ENCODE results near the gene ANKRD39.

The ANKRD39 gene

DNA sequence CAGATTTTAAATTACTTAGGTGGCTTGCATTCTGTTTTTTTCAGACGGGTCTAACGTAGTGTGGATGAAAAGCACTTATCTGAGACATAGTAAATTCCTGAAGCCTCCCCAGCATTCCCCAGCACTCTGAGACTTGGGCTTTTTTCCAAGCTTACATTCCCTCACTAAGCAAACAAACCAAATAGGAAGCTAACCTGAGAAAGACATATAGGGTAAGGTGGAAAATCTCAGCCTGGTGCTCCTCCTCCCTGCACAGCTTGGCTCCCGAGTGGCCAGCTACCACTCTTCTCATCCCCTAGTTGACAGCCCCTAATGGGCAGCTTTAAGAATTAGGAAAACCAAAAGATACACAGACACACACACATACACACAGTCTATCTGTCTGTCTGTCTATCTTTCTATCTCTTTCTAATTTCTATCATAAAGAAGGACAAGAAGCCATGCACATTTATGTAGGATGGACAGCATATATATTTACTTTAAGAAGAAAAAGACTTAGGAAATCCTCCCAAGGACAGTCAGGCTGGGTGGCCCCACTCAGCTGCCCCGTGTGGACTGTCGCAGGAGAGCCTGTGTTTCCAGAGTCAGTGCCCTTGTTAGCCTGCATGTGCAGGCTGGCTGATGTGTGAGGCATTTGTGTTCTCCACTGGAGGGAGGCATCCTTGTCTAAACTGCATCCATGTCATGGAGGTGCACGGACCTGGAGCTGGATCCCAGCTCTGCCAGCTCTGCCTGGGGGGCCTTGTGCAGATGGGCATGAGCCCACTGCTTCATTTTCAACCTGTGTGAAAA is 33.5 kb downstream of the ANKRD39 start:
- DNase-seq, result no peak

DNA sequence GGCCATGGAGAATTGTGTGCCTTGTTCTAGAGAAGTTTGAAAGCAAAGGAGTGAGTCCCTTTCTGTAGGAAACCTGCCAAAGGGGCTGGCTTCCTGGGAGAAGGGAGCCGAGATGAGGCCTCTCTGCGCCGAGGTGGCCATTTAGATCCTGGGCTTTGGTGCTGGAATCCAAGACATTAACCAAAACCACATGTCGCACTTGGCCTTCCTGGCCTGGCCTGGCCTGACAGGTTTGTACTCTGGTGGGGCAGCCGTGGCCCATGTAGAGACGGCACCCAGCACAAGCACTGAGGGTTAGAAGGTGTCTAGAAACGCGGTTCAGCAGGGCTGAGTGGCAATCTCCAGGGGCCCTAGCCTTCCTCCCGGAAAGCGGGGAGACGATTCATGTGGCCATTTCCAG is 34.6 kb downstream of the ANKRD39 start:
- DNase-seq, result no peak

DNA sequence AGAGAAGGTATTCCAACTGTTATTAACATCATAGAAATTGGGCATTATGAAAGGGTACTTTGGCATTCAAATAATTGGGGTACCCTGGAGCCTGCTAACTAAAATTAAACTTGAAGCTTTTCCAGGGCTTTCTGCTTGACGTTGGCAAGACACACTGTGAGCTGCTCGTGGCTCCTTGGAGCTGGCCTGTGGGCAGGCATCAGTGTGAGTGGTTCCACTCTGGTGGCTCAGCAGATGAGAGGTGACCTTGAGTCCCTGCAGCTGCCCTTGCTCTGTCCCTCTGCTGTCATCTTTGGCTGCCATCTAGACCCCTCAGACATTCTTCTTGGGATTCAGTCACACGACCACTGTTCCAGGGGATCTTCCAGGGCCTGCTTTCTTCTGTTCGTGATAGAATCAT is 35.0 kb downstream of the ANKRD39 start:
- DNase-seq, result no peak

DNA sequence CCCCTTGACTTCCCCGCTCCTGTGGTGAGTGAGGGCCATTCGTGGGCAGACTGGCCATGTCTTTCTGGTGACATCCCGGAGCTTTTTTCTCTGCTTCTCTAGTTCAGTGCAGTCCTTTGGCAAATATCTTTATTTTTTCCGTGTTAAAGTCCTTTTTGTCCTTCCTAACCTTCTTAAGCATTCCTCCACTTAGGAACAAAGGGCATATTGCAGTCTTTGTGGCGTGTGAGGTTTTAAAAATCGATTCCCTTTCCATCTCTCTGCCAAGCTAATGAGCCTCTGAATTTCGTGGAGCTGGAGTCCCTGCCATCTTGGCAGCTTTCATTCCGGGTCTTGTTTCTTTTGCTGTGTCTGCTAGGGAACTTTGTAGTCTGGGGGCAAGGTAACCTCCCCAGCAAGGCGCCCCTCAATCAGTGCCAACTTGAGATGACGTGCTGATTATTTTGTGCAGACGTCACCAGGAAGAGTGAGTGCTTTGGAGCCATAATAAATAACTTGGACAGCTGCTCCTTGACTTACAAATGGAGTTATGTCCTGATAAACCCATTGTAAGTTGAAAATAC is 36.6 kb downstream of the ANKRD39 start:
- no peak for DNase-seq

DNA sequence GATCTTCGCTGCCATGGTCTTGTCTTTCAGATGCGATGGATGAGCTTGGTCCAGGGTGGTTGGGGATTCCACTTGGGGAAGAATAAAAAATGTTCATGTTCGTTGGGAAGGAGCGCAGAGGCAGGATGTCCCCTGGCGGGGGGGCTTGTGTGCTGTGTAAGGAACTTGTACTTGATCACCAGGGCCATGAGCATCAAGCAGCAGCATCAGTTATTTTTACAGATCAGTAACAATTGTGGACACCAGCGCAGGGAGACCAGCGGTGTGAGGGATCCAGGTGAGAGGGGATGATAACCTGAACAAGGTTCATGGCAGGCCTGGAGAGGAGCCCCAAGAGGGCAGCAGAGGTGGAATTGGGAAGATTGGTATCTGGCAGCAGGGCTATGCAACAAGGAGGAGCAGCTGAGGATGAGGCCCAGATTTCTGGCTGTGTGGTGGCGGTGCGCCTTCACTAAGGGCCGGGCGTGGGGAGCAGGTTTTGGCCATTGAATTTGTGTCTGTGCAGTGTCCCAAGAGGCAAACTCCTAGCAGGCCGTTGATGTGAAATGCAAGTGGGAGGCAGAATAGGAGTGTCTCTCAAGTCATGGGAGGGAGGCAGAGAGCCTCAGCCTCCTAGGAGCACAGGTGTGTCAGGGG is 37.8 kb downstream of the ANKRD39 start:
- DNase-seq, result no peak

DNA sequence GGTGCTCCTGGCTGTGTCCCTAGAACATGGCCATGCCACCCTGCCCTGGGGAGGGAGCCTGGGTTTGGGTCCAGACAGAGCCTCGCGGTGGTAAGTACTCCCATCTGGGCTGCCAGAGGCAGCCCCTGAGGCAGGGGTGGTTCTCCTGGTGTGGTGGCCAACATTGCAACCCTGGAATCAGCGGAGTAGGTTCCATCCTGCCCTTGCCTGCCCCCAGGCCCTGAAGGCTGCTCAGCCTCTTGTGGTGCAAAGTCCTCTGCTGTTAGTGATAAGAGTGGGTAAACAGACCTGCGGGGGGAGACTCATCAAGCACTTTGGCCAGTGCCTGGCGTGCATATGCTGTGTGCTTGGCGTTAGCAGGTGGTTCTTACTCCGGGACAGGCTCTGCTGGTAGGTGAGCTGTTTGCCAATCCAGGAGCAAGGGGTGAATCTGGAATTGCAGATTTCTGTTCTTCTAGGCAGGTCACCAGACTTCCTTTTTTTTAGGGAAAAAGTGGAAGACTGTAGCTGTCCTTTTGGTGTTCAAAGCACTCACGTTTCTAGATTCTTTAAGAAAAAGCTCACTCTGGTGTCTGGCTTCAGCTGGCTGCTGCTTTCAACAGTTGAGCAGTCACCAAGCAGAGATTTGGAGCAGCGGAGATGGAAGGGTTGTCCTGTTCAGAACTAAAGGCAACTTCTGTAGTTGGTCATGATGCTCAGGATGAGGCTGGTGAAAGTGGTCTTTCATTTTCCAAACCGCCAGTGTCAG is 38.5 kb downstream of the ANKRD39 start:
- DNase-seq, result no peak

DNA sequence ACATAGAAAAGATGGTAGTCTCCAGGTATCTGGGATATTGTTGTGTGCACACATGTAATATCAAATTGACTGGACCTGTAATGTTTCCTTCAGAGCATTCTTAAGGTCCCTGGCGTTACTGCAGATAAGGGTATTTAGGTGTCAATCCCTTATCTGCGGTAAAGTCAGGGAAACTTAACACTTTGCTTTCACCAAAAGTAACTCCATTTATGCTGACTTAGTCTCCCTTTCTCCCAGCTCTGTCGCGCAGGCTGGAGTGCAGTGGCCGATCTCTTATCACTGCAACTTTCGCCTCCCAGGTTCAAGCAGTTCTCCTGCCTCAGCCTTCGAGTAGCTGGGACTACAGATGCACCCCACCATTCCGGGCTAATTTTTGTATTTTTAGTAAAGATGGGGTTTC is 39.9 kb downstream of the ANKRD39 start:
- DNase-seq, result no peak

DNA sequence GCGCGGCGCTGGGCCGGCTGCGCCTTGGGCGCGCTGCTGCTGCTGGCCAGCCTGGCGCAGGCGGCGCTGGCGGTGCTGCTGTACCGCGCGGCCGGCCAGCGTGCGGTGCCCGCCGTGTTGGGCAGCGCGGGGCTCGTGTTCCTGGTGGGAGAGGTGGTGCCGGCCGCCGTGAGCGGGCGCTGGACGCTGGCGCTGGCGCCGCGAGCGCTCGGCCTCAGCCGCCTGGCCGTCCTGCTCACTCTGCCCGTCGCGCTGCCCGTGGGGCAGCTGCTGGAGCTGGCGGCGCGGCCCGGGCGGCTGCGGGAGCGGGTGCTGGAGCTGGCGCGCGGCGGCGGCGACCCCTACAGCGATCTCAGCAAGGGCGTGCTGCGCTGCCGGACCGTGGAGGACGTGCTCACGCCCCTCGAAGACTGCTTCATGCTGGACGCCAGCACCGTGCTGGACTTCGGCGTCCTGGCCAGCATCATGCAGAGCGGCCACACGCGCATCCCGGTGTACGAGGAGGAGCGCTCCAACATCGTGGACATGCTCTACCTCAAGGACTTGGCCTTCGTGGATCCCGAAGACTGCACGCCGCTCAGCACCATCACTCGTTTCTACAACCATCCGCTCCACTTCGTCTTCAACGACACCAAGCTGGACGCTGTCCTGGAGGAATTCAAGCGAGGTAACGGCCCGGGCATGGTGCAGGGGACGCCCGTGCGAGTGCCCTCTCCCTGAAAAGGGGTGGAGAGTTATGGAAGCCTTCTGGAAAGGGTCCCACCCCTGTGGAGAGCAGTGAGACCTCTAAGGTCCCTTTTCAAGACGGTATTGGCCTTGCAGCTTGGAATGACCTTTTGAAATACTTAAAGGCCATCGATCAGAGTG is 40.7 kb downstream of the ANKRD39 start:
- DNase-seq, result peak in 1 of 2 donors; percentile 25

DNA sequence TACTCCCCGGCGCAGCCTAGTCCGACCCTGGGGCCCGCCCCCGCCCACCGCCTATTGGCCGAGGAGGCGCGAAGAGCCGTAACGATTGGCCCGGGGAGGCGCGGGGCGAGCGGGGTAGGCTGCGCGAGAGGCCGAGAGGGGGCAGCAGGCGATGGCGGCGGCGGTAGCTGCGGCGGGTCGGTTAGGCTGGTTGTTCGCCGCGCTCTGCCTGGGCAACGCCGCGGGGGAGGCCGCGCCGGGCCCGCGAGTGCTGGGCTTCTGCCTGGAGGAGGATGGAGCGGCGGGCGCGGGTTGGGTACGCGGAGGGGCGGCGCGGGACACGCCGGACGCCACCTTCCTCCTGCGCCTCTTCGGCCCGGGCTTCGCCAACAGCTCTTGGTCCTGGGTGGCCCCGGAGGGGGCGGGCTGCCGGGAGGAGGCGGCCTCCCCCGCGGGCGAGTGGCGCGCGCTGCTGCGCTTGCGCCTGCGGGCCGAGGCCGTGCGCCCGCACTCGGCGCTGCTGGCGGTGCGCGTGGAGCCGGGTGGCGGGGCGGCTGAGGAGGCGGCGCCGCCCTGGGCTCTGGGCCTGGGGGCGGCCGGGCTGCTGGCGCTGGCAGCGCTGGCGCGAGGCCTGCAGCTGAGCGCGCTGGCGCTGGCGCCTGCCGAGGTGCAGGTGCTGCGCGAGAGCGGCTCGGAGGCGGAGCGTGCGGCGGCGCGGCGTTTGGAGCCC is 41.5 kb downstream of the ANKRD39 start, which contains the start of gene CNNM3:
Gene CNNM3 (plus strand): TSS at position 142 of the 709 bp plus-strand sequence. CDS start 10 bp downstream, at position 152.
- peak; percentile 98 for DNase-seq

DNA sequence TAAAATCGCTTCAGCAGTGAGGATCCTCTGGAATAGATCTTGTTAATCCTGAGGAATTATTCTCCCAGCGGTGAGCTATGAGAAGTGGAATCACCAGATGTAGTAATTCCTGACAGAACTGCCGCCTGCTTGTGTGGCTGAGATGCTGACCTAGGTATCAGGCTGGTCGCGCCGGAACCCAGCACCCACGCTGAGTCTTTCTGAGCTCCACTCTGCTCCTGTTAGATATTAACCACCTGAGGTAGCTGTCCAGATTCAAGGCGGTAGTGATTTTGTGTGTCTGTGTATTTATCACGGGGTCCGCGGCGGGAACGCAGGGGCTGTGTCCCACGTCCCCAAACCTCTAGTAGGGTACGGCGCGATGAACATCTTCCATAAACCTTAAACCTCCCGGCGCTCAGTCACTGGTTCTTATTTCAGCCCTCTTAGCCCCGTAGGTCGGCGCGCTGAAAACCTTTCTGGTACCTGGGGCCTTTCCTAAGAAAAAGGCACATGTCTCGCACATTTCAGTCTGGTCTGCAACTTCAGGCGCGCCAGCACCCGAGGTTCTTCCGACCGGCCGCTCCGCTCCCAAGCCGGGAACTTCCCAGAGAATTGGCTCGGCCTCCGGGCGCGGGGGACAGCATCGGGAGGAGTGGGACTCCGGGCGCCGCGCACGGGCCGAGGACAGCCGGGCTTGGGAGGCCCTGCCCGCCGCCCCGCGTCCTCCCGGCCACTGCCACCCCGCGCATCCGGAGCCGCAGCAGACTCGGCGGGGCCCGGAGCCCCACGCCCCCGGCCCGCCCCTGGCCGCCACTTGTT is 42.3 kb downstream of the ANKRD39 start:
- DNase-seq, result peak in 1 of 2 donors; percentile 43

DNA sequence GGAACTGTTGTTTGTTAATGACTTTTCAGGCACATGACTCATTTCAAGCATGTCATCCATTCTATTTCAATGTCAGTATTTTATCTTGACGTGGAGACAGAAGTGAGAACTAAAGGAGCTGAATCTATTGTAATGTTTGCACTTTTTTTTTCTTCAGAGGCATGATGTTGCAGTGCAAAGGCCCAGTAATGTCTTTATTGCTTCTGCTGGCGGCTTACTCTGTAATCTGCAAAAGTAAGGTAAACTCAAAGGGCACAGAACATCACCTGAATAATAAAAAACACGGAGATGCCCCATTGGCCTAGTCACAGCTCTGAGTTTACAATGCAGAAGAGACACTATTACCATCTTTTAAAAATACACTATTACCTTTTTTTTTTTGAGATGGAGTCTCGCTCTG is 44.2 kb downstream of the ANKRD39 start:
- no peak for DNase-seq

DNA sequence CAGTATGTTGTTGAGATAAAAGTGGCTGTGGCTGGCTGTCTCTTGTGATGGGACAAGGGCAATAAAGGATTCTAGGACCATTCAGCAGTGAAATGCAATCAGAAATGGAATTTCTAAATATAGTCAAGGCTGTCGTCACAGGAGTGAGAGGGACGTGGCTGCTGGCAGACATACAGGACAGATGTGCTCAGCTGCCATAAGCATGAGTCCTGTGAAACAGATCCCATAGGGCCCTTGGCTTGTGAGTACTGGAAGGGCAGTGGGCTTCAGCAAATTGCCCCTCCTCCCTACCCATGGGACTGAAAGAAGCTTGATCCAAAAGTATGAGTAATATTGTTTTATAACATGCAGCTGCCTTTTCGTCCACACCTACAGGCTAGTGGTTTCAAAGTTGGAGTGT is 45.9 kb downstream of the ANKRD39 start:
- DNase-seq, result no peak

DNA sequence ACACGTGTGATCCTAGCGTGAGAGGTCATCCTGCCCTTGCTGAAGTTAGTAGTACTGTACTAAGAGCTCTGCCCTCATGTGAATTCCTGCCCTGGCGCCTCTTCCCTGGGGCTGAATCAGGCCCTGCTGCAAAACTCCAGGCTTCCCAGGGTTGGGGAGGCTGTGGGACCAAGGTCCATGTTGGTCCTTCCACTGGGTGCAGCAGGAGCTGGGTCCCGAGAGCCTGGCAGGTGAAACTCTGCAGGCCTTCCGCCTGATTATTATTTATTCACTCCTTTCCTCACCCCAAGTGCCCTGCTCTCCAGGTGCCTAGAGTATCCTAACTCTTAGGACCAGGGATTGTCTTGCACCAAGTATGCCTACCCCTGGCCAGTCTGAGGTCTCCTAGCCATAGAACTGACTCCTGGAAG is 47.0 kb downstream of the ANKRD39 start:
- DNase-seq, result no peak

DNA sequence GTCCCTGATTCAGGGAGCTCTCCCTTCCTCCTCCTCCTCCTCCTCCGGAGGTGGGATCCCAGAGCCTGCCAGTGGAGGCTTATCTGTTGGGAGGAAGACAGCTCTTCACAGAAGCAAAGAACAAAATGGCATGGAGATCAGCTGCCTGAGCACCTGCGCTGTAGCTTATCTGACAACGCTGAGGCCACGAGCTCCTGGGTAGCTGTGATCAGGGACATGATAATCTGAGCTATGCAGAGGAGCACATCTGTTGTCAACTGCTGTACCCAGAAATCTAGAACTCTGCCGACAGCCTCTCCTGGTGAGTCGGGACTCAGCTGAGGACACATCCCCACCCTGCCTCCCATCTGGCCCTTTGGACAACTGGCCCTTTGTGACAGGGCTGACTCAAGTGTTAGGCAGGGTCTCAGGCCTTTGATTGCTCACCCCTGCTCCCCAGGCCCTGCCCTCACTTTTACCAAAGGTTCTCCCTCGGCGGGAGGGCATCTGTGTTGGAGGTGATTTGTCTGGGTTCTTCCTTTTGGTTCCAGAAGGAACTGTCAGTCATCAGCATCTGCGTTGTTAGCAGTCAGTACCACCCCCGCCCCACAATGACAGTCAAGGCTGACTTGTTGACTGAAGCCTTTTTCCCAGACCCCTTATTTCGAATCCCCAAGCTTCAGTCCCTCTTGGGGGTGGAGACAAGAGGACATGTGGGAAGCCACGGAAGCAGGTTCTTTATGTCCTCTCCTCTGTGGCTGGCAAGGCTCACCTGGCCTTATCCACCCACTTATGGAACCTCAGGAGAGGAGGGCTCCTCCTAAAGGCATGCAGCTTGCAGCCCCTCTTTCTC is 47.6 kb downstream of the ANKRD39 start:
- no peak for DNase-seq

DNA sequence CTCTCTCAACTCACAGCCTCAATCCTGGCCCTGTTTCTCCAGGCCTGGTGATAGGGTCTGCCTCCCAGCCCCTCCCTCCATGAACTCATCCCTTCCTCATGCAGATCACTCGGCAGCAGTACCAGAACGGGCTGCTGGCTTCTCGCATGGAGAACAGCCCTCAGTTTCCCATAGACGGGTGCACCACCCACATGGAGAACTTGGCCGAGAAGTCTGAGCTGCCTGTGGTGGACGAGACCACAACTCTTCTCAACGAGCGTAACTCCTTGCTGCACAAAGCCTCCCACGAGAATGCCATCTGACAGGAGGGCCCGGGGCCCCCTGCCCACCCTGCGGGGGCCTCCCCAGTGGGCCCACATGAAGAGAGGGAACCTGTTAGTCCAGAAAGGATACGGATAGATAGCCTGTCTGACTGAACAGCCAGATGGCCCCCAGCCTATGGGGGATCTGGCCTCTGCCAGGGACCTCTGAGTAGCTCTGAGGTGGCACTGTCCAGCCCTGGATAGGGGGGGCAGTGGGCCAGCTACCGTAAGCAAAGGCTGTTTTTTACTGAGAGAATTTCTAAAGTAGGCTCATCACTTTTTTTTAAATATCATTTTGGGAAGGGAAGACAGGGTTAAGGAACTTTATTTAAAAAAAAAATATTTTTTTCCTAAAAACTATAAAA is 48.5 kb downstream of the ANKRD39 start:
- no peak for DNase-seq

DNA sequence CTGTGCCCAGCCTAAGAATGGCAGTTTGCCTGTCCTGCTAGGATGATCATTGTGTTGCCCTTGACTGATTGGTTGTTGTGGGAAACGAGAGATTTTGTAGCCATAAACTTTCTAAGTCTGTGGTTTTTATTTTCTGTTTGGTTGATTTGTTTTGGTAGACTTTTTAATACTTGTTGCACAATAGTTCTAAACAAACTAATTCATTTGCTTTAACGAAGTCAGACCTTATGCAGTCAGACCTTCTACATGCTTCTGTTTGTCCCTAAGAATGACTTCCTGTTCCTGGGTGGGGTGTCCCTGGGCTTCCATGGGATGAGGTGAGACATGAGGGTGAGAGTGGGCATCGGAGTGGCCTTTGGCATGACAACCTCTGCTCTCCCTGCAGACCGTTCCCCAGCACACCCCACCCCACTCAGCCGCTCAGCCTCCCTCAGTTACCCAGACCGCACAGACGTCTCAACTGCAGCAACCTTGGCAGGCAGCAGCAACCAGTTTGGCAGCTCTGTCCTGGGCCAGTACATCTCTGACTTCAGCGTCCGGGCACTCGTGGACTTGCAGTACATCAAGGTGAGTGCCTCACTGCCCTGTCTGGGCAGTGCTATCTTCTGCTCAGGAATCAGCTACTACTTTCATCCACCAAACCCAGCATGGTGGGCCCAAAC is 49.5 kb downstream of the ANKRD39 start:
- DNase-seq, result no peak

DNA sequence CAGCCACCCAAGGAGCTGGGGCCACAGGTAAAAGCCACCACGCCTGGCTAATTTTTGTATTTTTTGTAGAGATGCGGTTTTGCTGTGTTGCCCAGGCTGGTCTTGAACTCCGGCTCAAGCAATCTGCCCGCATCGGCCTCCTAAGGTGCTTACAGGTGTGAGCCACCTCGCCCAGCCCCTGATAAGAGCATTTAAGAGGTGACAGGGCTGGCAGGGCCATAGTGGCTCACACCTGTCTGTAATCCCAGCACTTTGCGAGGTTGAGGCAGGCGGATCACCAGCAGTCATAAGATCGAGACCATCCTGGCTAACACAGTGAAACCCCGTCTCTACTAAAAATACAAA is 50.7 kb downstream of the ANKRD39 start:
- DNase-seq, result no peak

DNA sequence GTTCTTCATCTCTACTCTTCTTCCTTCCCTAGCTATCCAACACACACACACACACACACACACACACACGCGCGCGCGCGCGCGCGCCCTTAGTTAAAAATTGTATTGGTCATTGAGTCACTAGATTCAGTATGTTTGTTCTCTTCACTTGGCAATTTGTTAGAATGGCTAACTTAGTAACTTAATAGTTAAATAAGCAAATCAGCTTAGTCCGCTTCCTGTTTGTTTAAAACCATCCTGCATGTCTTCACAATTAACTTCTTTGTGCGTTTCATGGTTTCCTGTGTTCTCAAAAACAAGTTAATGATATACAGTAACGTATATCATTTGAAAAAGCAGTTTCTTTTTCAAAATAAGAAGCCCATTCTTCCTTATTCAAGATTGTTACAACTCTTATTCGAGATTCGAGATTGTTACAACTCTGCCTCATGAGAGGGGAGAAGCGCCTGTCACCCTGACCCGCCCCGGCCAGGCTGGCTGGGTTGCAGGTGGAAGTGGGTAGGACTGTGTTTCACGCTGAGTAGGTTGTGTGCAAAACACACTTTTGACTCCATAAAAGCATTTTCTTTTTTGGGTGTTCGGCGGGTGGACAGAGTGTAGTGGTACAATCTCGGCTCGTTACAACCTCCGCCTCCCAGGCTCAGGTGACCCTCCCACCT is 51.2 kb downstream of the ANKRD39 start:
- peak in 1 of 2 donors; percentile 39 for DNase-seq

All from stimulated activated CD4-positive, alpha-beta T cell treated with anti-CD3 and anti-CD28 coated beads, Interleukin-2, amount 100 ng/mL, for 24 hours (primary cell).